OCI-LY7 (cell line): ENCODE measurements around the gene CPNE2. TPM values are rescaled to one million over a fixed set of nuclear protein-coding genes. Genes with fewer than 3 reads are reported as not detected.

Experiments
- BruUV-seq: library from RNA; stranded (reverse); fragments of 400-500 nt; replicated peaks from 2 replicates; lab custom pipeline; 2021; lab: Mats Ljungman, UMichigan
- CTCF ChIA-PET: fragments of 300-600 bp; sonication (Branson Sonifier 250); formaldehyde crosslinking; loops from one replicate; lab custom pipeline; 2022; ENCODE audit warnings: antibody characterized with exemption; ENCODE audit not compliant: unreplicated experiment; lab: Charles Lee
- POLR2A ChIA-PET: fragments of 300-600 bp; sonication (Branson Sonifier 250); formaldehyde crosslinking; loops from one replicate; lab custom pipeline; 2022; ENCODE audit warnings: antibody characterized with exemption; lab: Charles Lee
- DNase-seq: peaks from one replicate; pipeline ENCODE4 v3.0.0-alpha.2; 2015; ENCODE audit warnings: low spot score
- H2AFZ ChIP-seq: fragments of 200-600 bp; sonication (generic), shearing (Covaris generic); 2 replicates; pipeline ENCODE4 v1.6.1; 2014; ENCODE audit warnings: mild to moderate bottlenecking, antibody characterized with exemption, low read length, moderate library complexity
- H3K27ac ChIP-seq: fragments of 200-600 bp; sonication (generic); 2 replicates; pipeline ENCODE4 v1.5.1; 2014; ENCODE audit warnings: mixed run types, low read depth, mild to moderate bottlenecking, moderate library complexity, low read length, inconsistent platforms; ENCODE audit not compliant: poor library complexity, severe bottlenecking
- H3K36me3 ChIP-seq: fragments of 200-600 bp; sonication (generic); 2 replicates; pipeline ENCODE4 v1.6.1; 2014; ENCODE audit warnings: mild to moderate bottlenecking, antibody characterized with exemption, low read length, moderate library complexity, mixed read lengths; ENCODE audit not compliant: insufficient read depth
- H3K4me1 ChIP-seq: fragments of 200-600 bp; sonication (generic); 2 replicates; pipeline ENCODE4 v1.5.1; 2014; ENCODE audit warnings: mild to moderate bottlenecking, low read length; ENCODE audit not compliant: insufficient read depth, poor library complexity, severe bottlenecking
- H3K4me2 ChIP-seq: fragments of 200-600 bp; sonication (generic); 2 replicates; pipeline ENCODE4 v1.6.1; 2014; ENCODE audit warnings: mild to moderate bottlenecking, low read length
- H3K4me3 ChIP-seq: fragments of 200-600 bp; sonication (generic); 2 replicates; pipeline ENCODE4 v1.5.1; 2014; ENCODE audit warnings: mild to moderate bottlenecking, low read depth, low read length; ENCODE audit not compliant: poor library complexity, severe bottlenecking
- H3K79me2 ChIP-seq: fragments of 200-600 bp; sonication (generic); 2 replicates; pipeline ENCODE4 v1.6.1; 2016; ENCODE audit warnings: low read depth, mild to moderate bottlenecking, low read length, moderate library complexity, mixed read lengths; ENCODE audit not compliant: insufficient read depth
- H3K9me2 ChIP-seq: fragments of 200-600 bp; sonication (generic); 2 replicates; pipeline ENCODE4 v1.6.1; 2016; ENCODE audit warnings: mild to moderate bottlenecking, low read length, mixed read lengths; ENCODE audit not compliant: insufficient read depth
- H3K9me3 ChIP-seq: fragments of 200-600 bp; sonication (generic); 2 replicates; pipeline ENCODE4 v1.6.1; 2014; ENCODE audit warnings: mild to moderate bottlenecking, mixed run types, low read length, mixed read lengths
- H4K20me1 ChIP-seq: fragments of 200-600 bp; sonication (generic); 2 replicates; pipeline ENCODE4 v1.6.1; 2014; ENCODE audit warnings: mild to moderate bottlenecking, antibody characterized with exemption, low read length, moderate library complexity, mixed read lengths; ENCODE audit not compliant: insufficient read depth
- CTCF ChIP-seq: fragments of 200-600 bp; sonication (generic); conservative IDR thresholded peaks from 2 replicates; pipeline ENCODE4 v1.5.1; 2014; ENCODE audit warnings: mild to moderate bottlenecking, antibody characterized with exemption, low read length, moderate library complexity, mixed read lengths
- EZH2phosphoT487 ChIP-seq: fragments of 200-600 bp; sonication (generic); IDR thresholded peaks from 2 replicates; pipeline ENCODE4 v1.6.1; 2018; ENCODE audit warnings: low read depth, borderline replicate concordance, mild to moderate bottlenecking, mixed run types, antibody characterized with exemption, low read length, moderate library complexity, mixed read lengths
- intact Hi-C: fragments of 100-400 bp; cut with micrococcal nuclease; formaldehyde crosslinking; loops from one replicate; pipeline ENCODE4 v1.10.0; 2022; ENCODE audit not compliant: unreplicated experiment
- total RNA-seq, 2 experiments: library from RNA; depleted of rRNA in 1 of 2; stranded (reverse); fragments of >200 nt in 1 of 2; shearing (Covaris generic) in 1 of 2; gene quantifications; 2 replicates each; pipeline ENCODE4 v1.2.3, GENCODE V29; 2014 to 2022

Gene CPNE2
- total RNA-seq, 2 experiments from 2014 or later: 14.4 to 44.7 TPM

GRCh38 chr16:57146735-57147134 lies 54.4 kb downstream of the CPNE2 start:
- H3K79me2 ChIP-seq: no peaks in the 10 kb centered on the region
- peak overlapping the region; percentile 34 for H3K4me3 ChIP-seq
- H4K20me1 ChIP-seq: no peaks in the 10 kb centered on the region
- peaks cover 4% of the 10 kb centered on the region; the same call in 1 of the 2 replicates for H3K36me3 ChIP-seq
- TF ChIP-seq CTCF (peak; percentile 45), EZH2phosphoT487 (no peak)
- H2AFZ ChIP-seq: no peak overlapping the region
- H3K9me2 ChIP-seq: no peaks in the 10 kb centered on the region
- H3K27ac ChIP-seq: peak overlapping the region; percentile 72
- H3K9me3 ChIP-seq: no peaks in the 10 kb centered on the region
- ChIA-PET POLR2A (no interaction called here), CTCF (no interaction called here)
- intact Hi-C loops: no loop called here
- DNase-seq: no peak
- peak overlapping the region; percentile 61 for H3K4me2 ChIP-seq
- no TSS peak for BruUV-seq
- H3K4me1 ChIP-seq: peaks cover 56% of the 10 kb centered on the region

- H3K79me2 ChIP-seq: no peaks in the 10 kb centered on the region
- H3K9me2 ChIP-seq: no peaks in the 10 kb centered on the region
- TF ChIP-seq CTCF (no peak), EZH2phosphoT487 (no peak)
- H3K4me3 ChIP-seq: peak overlapping the region; percentile 34
- H3K4me2 ChIP-seq: peak overlapping the region; percentile 61
- POLR2A ChIA-PET: no interaction called here
- peak overlapping the region; percentile 14; the same call in 1 of the 2 replicates for H2AFZ ChIP-seq
- no peaks in the 10 kb centered on the region for H3K9me3 ChIP-seq
- H3K27ac ChIP-seq: peak overlapping the region; percentile 72
- no peaks in the 10 kb centered on the region for H4K20me1 ChIP-seq
- peaks cover 47% of the 10 kb centered on the region for H3K4me1 ChIP-seq
- no TSS peak for BruUV-seq
- peak; percentile 70 for DNase-seq
- CTCF ChIA-PET: no interaction called here
- peaks cover 12% of the 10 kb centered on the region for H3K36me3 ChIP-seq
- intact Hi-C loops: no loop called here
Observed at GRCh38 chr16:57147381-57148221, 55.2 kb downstream of the CPNE2 start.

GRCh38 chr16:57148481-57148880 lies 56.1 kb downstream of the CPNE2 start:
- intact Hi-C loops: no loop called here
- H2AFZ ChIP-seq: no peak overlapping the region
- H3K9me3 ChIP-seq: no peaks in the 10 kb centered on the region
- H3K4me3 ChIP-seq: no peak overlapping the region
- no peaks in the 10 kb centered on the region for H3K9me2 ChIP-seq
- peak overlapping the region; percentile 72 for H3K27ac ChIP-seq
- TF ChIP-seq CTCF (no peak), EZH2phosphoT487 (no peak)
- POLR2A ChIA-PET: no interaction called here
- no peak for DNase-seq
- no TSS peak for BruUV-seq
- no peaks in the 10 kb centered on the region for H4K20me1 ChIP-seq
- H3K36me3 ChIP-seq: peaks cover 21% of the 10 kb centered on the region
- peaks cover 41% of the 10 kb centered on the region for H3K4me1 ChIP-seq
- H3K4me2 ChIP-seq: peak overlapping the region; percentile 61
- H3K79me2 ChIP-seq: no peaks in the 10 kb centered on the region
- CTCF ChIA-PET: no interaction called here
